H9 (cell line): ENCODE data around the gene PARP8. TPM values are rescaled to one million over a fixed set of nuclear protein-coding genes. Genes with fewer than 3 reads are reported as not detected.

Source experiments
- DNase-seq: peaks from one replicate; pipeline ENCODE4 v3.0.0-alpha.2; 2017
- H2AFZ ChIP-seq: one replicate; pipeline ENCODE4 v1.6.1; 2013; ENCODE audit warnings: mild to moderate bottlenecking, low read length, control low read depth, moderate library complexity
- H2AK5ac ChIP-seq: 2 replicates; pipeline ENCODE4 v1.6.1; 2013; ENCODE audit warnings: low read length, control low read depth, mixed read lengths; ENCODE audit not compliant: insufficient read length
- H2BK120ac ChIP-seq: one replicate; pipeline ENCODE4 v1.6.1; 2013; ENCODE audit warnings: low read depth, mild to moderate bottlenecking, low read length, control low read depth, inconsistent platforms; ENCODE audit not compliant: poor library complexity, severe bottlenecking
- H2BK12ac ChIP-seq: 2 replicates; pipeline ENCODE4 v1.6.1; 2013; ENCODE audit warnings: low read length, control low read depth, mixed read lengths, low read depth; ENCODE audit not compliant: insufficient read length
- H2BK15ac ChIP-seq: 2 replicates; pipeline ENCODE4 v1.6.1; 2013; ENCODE audit warnings: low read depth, low read length, control low read depth
- H2BK20ac ChIP-seq: one replicate; pipeline ENCODE4 v1.6.1; 2013; ENCODE audit warnings: low read depth, mild to moderate bottlenecking, low read length, control low read depth, inconsistent platforms; ENCODE audit not compliant: poor library complexity, severe bottlenecking
- H2BK5ac ChIP-seq: 2 replicates; pipeline ENCODE4 v1.6.1; 2013; ENCODE audit warnings: low read length, control low read depth, mixed read lengths; ENCODE audit not compliant: insufficient read length
- H3K14ac ChIP-seq: 2 replicates; pipeline ENCODE4 v1.6.1; 2013; ENCODE audit warnings: low read length, control low read depth; ENCODE audit not compliant: insufficient read depth
- H3K18ac ChIP-seq: 2 replicates; pipeline ENCODE4 v1.6.1; 2013; ENCODE audit warnings: low read depth, mild to moderate bottlenecking, mixed read lengths, low read length, control low read depth; ENCODE audit not compliant: insufficient read length
- H3K23ac ChIP-seq: 2 replicates; pipeline ENCODE4 v1.6.1; 2013; ENCODE audit warnings: low read length, control low read depth, mixed read lengths, low read depth; ENCODE audit not compliant: insufficient read length
- H3K23me2 ChIP-seq: 2 replicates; pipeline ENCODE4 v1.6.1; 2013; ENCODE audit warnings: low read depth, mild to moderate bottlenecking, mixed read lengths, low read length, control low read depth; ENCODE audit not compliant: insufficient read length, poor library complexity, severe bottlenecking
- H3K27ac ChIP-seq: 2 replicates; pipeline ENCODE4 v1.5.1; 2013; ENCODE audit warnings: low read length, control low read depth, mixed read lengths, low read depth; ENCODE audit not compliant: insufficient read length
- H3K27me3 ChIP-seq: 2 replicates; pipeline ENCODE4 v1.6.1; 2013; ENCODE audit warnings: low read length, control low read depth, inconsistent platforms; ENCODE audit not compliant: insufficient read depth
- H3K4ac ChIP-seq: 2 replicates; pipeline ENCODE4 v1.6.1; 2013; ENCODE audit warnings: low read depth, mild to moderate bottlenecking, control low read depth, inconsistent platforms, low read length, moderate library complexity
- H3K4me1 ChIP-seq: 2 replicates; pipeline ENCODE4 v1.6.1; 2013; ENCODE audit warnings: low read length, control low read depth, inconsistent platforms; ENCODE audit not compliant: insufficient read depth
- H3K4me2 ChIP-seq: 2 replicates; pipeline ENCODE4 v1.6.1; 2013; ENCODE audit warnings: low read length, control low read depth, mixed read lengths; ENCODE audit not compliant: insufficient read length, insufficient read depth
- H3K56ac ChIP-seq: 2 replicates; pipeline ENCODE4 v1.6.1; 2013; ENCODE audit warnings: low read depth, mild to moderate bottlenecking, mixed read lengths, low read length, control low read depth; ENCODE audit not compliant: insufficient read length
- H3K79me1 ChIP-seq: 2 replicates; pipeline ENCODE4 v1.6.1; 2013; ENCODE audit warnings: low read depth, mild to moderate bottlenecking, moderate library complexity, low read length, control low read depth, inconsistent platforms; ENCODE audit not compliant: insufficient read depth, poor library complexity, severe bottlenecking
- H3K79me2 ChIP-seq: 2 replicates; pipeline ENCODE4 v1.6.1; 2013; ENCODE audit warnings: low read length, control low read depth, inconsistent platforms; ENCODE audit not compliant: insufficient read depth
- H3K9ac ChIP-seq: 2 replicates; pipeline ENCODE4 v1.6.1; 2013; ENCODE audit warnings: low read length, control low read depth, mixed read lengths; ENCODE audit not compliant: insufficient read length; ENCODE audit errors: extremely low read depth
- H3K9me3 ChIP-seq: one replicate; pipeline ENCODE4 v1.6.1; 2013; ENCODE audit warnings: low read depth, low read length, inconsistent platforms; ENCODE audit not compliant: control insufficient read depth
- H3T11ph ChIP-seq: one replicate; pipeline ENCODE4 v1.6.1; 2013; ENCODE audit warnings: mild to moderate bottlenecking, low read length, control low read depth, inconsistent platforms
- H4K20me1 ChIP-seq: one replicate; pipeline ENCODE4 v1.6.1; 2013; ENCODE audit not compliant: control insufficient read depth, insufficient read length, insufficient read depth
- H4K5ac ChIP-seq: 2 replicates; pipeline ENCODE4 v1.6.1; 2013; ENCODE audit warnings: low read depth, mild to moderate bottlenecking, mixed read lengths, low read length, control low read depth; ENCODE audit not compliant: insufficient read length
- H4K8ac ChIP-seq: replicated peaks from 2 replicates; pipeline ENCODE4 v1.6.1; 2013; ENCODE audit warnings: low read length, control low read depth, mixed read lengths, low read depth; ENCODE audit not compliant: insufficient read length
- H4K91ac ChIP-seq: 2 replicates; pipeline ENCODE4 v1.6.1; 2013; ENCODE audit warnings: low read depth, mild to moderate bottlenecking, moderate library complexity, mixed read lengths, low read length, control low read depth; ENCODE audit not compliant: insufficient read length
- H3K27ac Mint-ChIP-seq, 3 experiments: 2 replicates in 2 of 3; 3 replicates in 1 of 3; pipeline ENCODE4 v1.8.0; 2020 to 2021; ENCODE audit warnings: mixed read lengths in 3 of 3, mild to moderate bottlenecking in 1 of 3, moderate library complexity in 1 of 3
- H3K27me3 Mint-ChIP-seq: 2 replicates; pipeline ENCODE4 v1.8.0; 2021; ENCODE audit warnings: low read depth, mild to moderate bottlenecking, moderate library complexity, mixed read lengths
- H3K36me3 Mint-ChIP-seq, 3 experiments: 2 replicates in 2 of 3; 3 replicates in 1 of 3; pipeline ENCODE4 v1.8.0; 2020 to 2021; ENCODE audit warnings: low read depth in 3 of 3, mixed read lengths in 3 of 3; ENCODE audit not compliant: insufficient read depth in 1 of 3
- H3K4me1 Mint-ChIP-seq, 2 experiments: 2 replicates each; pipeline ENCODE4 v1.8.0; 2020; ENCODE audit warnings: mixed read lengths in 2 of 2
- H3K4me3 Mint-ChIP-seq, 2 experiments: 2 replicates in 1 of 2; 3 replicates in 1 of 2; pipeline ENCODE4 v1.8.0; 2020 to 2021; ENCODE audit warnings: mild to moderate bottlenecking in 2 of 2, mixed read lengths in 2 of 2, moderate library complexity in 1 of 2
- H3K9me3 Mint-ChIP-seq, 2 experiments: 2 replicates in 1 of 2; 3 replicates in 1 of 2; pipeline ENCODE4 v1.8.0; 2020; ENCODE audit warnings: mild to moderate bottlenecking in 2 of 2, mixed read lengths in 2 of 2, moderate library complexity in 1 of 2
- WGBS: extraction: QIAGEN DNeasy Blood & Tissue Kit; methylation state at CpG from one replicate; pipeline ENCODE4 v1.1.7; 2013; ENCODE audit warnings: missing lambda C conversion rate, low lambda C conversion rate, mixed read lengths; ENCODE audit not compliant: insufficient read length; ENCODE audit errors: extremely low coverage; 5-methylcytosine and 5-hydroxymethylcytosine counted together
- total RNA-seq: library from RNA; stranded (reverse); gene quantifications from 2 replicates; pipeline ENCODE4 v1.2.1, GENCODE V29; 2021
- TF ChIP-seq, protein P1 (sequence below): fragments of 200-600 bp; sonication (generic); conservative IDR thresholded peaks from 3 replicates; pipeline ENCODE4 v1.8.0; 2021; ENCODE audit warnings: antibody characterized with exemption, mild to moderate bottlenecking

PARP8 gene
- total RNA-seq, 1 experiment from 2014 or later, result 34.0 TPM

GRCh38 chr5:50875002-50875344, 208.5 kb downstream of the PARP8 start:
- Histone ChIP-seq H2AFZ (no peak overlapping the region), H3K9me3 (no peaks in the 10 kb centered on the region), H2BK15ac (no peak overlapping the region), H3K9ac (no peak overlapping the region), H3K27me3 (no peaks in the 10 kb centered on the region), H2BK12ac (no peak overlapping the region), H4K8ac (no peak overlapping the region), H3K4ac (no peak overlapping the region), H3K14ac (no peak overlapping the region), H2BK5ac (no peak overlapping the region), H3K56ac (no peak overlapping the region), H4K5ac (no peak overlapping the region), H2BK120ac (no peak overlapping the region), H3K4me2 (no peak overlapping the region), H3K18ac (no peak overlapping the region), H4K91ac (no peak overlapping the region), H2BK20ac (no peak overlapping the region), H4K20me1 (no peaks in the 10 kb centered on the region), H3K23ac (no peak overlapping the region), H3K4me1 (no peaks in the 10 kb centered on the region), H3K79me2 (no peaks in the 10 kb centered on the region), H2AK5ac (no peak overlapping the region), H3K23me2 (no peaks in the 10 kb centered on the region), H3K27ac (no peak overlapping the region), H3T11ph (no peak overlapping the region), H3K79me1 (no peaks in the 10 kb centered on the region)
- Mint-ChIP-seq H3K4me1 (no peaks in the 10 kb centered on the region), H3K4me3 (no peak overlapping the region), H3K36me3 (no peaks in the 10 kb centered on the region), H3K27ac (no peak overlapping the region; a peak in 1 of 7 replicates), H3K27me3 (no peaks in the 10 kb centered on the region), H3K9me3 (peaks cover 0 to 4% of the 10 kb centered on the region in 2 experiments; a peak in 2 of 5 replicates)
- DNase-seq, result no peak
- TF ChIP-seq, protein P1, sequence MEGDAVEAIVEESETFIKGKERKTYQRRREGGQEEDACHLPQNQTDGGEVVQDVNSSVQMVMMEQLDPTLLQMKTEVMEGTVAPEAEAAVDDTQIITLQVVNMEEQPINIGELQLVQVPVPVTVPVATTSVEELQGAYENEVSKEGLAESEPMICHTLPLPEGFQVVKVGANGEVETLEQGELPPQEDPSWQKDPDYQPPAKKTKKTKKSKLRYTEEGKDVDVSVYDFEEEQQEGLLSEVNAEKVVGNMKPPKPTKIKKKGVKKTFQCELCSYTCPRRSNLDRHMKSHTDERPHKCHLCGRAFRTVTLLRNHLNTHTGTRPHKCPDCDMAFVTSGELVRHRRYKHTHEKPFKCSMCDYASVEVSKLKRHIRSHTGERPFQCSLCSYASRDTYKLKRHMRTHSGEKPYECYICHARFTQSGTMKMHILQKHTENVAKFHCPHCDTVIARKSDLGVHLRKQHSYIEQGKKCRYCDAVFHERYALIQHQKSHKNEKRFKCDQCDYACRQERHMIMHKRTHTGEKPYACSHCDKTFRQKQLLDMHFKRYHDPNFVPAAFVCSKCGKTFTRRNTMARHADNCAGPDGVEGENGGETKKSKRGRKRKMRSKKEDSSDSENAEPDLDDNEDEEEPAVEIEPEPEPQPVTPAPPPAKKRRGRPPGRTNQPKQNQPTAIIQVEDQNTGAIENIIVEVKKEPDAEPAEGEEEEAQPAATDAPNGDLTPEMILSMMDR, result no peak
- no CpG with 5 or more reads among the region's 1 CpG for WGBS
